ENCODE measurements around the gene DMD. TPM values are rescaled to one million over a fixed set of nuclear protein-coding genes. Genes with fewer than 3 reads are reported as not detected.

DMD gene
- total and polyA plus RNA-seq, 2 of the 8 experiments (the other 6 are each of a cell fraction or from before 2014, with no cell fraction given) = 4.8 to 7.4 TPM

DNA sequence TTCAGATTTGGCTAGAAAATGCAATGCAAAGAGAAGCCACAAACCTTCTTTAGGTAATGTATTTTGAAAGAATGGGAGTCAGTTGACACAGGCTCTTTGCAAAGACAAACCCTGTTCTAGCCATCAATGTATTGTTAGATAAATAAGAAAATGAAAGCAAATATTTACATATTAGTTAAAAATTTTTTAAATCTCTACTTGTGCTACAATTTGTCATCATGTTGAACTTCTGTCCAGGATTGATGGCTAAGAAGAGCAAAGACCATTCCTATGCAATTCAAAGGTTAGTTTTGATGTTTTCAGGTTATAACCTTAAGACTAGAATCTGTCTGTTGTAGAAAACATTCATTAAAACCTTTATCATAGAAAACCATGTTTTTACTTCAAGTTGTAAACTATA, 1350.7 kb downstream of the DMD start:
- H2BK120ac ChIP-seq (replicated peaks; ENCODE audit: low read depth, low read length) = no peak overlapping the region
- no peaks in the 10 kb centered on the region for H3K23me2 ChIP-seq (ENCODE audit: low read depth, low read length)
- no peak for FAIRE-seq
- H2BK12ac ChIP-seq (ENCODE audit: low read depth, low read length) = no peak overlapping the region
- no peak overlapping the region for H2AK5ac ChIP-seq (ENCODE audit: low read depth, low read length)
- H4K20me1 ChIP-seq (replicated peaks in 1 of 2; ENCODE audit: control insufficient read depth in 1 of 2, insufficient read depth in 2 of 2, low read length in 2 of 2) = no peaks in the 10 kb centered on the region
- no peak overlapping the region for H3K9ac ChIP-seq (replicated peaks in 1 of 4; ENCODE audit: extremely low read depth in 1 of 4, low read depth in 3 of 4, low read length in 3 of 4)
- H3K36me3 ChIP-seq (ENCODE audit: control insufficient read depth in 2 of 4, insufficient read depth in 4 of 4, low read length in 3 of 4) = no peaks in the 10 kb centered on the region
- TF ChIP-seq SP1 (IDR thresholded peaks at IDR 0.05; ENCODE audit: low read depth, low read length) (no peak), GTF2F1 (IDR thresholded peaks at IDR 0.05; ENCODE audit: borderline replicate concordance, low read depth, low read length) (no peak), TAF7 (optimal IDR thresholded peaks at IDR 0.05; ENCODE audit: borderline replicate concordance, low read depth, low read length) (no peak), CREB1 (IDR thresholded peaks at IDR 0.05) (no peak), SP2 (IDR thresholded peaks at IDR 0.05; ENCODE audit: low read length) (no peak)
- H3K27ac ChIP-seq (ENCODE audit: low read depth, low read length) = no peak overlapping the region
- H3K9me3 ChIP-seq (ENCODE audit: insufficient read depth in 2 of 2, low read depth in 1 of 2, low read length in 1 of 2) = no peaks in the 10 kb centered on the region
- ChIA-PET POLR2A (ENCODE audit: partially characterized antibody) (no interaction called here), CTCF (ENCODE audit: partially characterized antibody) (no interaction called here)
- no peak overlapping the region for H3K4me3 ChIP-seq (ENCODE audit: extremely low read depth in 1 of 4, insufficient read depth in 2 of 4, low read depth in 3 of 4, low read length in 4 of 4)
- no peak overlapping the region for H3K14ac ChIP-seq (ENCODE audit: insufficient read length)
- H4K91ac ChIP-seq (replicated peaks; ENCODE audit: insufficient read length, low read length) = no peak overlapping the region
- no peak overlapping the region for H3K18ac ChIP-seq (ENCODE audit: extremely low read depth, low read length)
- no peak overlapping the region for H4K8ac ChIP-seq (ENCODE audit: extremely low read depth, insufficient read depth, low read length)
- no peaks in the 10 kb centered on the region for H3K4me1 ChIP-seq (replicated peaks in 1 of 4; ENCODE audit: control insufficient read depth in 3 of 4, insufficient read depth in 4 of 4, low read length in 3 of 4)
- H3K23ac ChIP-seq (ENCODE audit: insufficient read length) = no peak overlapping the region
- no peak overlapping the region for H2BK15ac ChIP-seq (ENCODE audit: low read length)
- H3K27me3 ChIP-seq (replicated peaks in 1 of 4; ENCODE audit: control insufficient read depth in 3 of 4, extremely low read depth in 1 of 4, insufficient read depth in 3 of 4, low read length in 3 of 4) = no peaks in the 10 kb centered on the region
- no peaks in the 10 kb centered on the region for H3K79me1 ChIP-seq (ENCODE audit: low read depth, low read length)
- H3K79me2 ChIP-seq (ENCODE audit: control insufficient read depth in 1 of 2, insufficient read depth in 2 of 2, low read length in 2 of 2) = no peaks in the 10 kb centered on the region
- no peak overlapping the region for H2BK20ac ChIP-seq (ENCODE audit: low read length)
- no peak overlapping the region for H3K4me2 ChIP-seq (ENCODE audit: insufficient read depth in 1 of 2, low read depth in 2 of 2, low read length in 2 of 2)
- no peak overlapping the region for H3K4ac ChIP-seq (replicated peaks; ENCODE audit: insufficient read length, low read depth, low read length)
- no peak overlapping the region for H3K56ac ChIP-seq (replicated peaks; ENCODE audit: insufficient read length, low read depth, low read length)
- no peak overlapping the region for H2BK5ac ChIP-seq (ENCODE audit: low read depth, low read length)
- no peak overlapping the region for H4K5ac ChIP-seq (ENCODE audit: insufficient read length, low read depth, low read length)
- no peak overlapping the region for H2AFZ ChIP-seq (ENCODE audit: low read length)
- no peak for DNase-seq (ENCODE audit: low read depth in 1 of 2, low spot score in 2 of 2)

Data from H1 (cell line).